ENCODE data around the gene MDP1.

MDP1 gene

DNA sequence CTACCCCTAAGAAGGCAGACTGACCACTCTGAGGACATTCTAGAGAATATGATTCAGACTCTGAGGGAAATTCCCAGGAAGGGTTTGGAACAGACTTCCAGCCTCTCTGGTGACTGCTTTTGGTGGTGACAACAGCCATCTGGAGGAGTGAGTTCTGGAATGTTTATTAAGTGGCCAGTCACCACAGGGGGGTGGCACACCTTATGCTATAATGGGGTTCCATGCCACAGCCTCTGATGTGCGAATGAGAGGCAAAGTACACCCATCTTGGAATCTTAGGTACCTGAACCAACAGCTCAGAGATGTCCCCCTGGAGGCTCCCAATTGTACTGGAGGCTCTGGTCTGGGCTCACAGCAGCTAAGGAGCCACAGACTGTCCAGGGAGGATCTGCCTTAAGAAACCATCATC, 36.0 kb upstream of the MDP1 start:
- TF ChIP-seq SIN3A (IDR thresholded peaks at IDR 0.05; ENCODE audit: borderline replicate concordance, insufficient read depth, low read length) (no peak), FOXP2 (optimal IDR thresholded peaks at IDR 0.05; ENCODE audit: borderline replicate concordance, extremely low read depth, extremely low read length, insufficient read depth) (no peak), TAF1 (IDR thresholded peaks at IDR 0.05; ENCODE audit: borderline replicate concordance, insufficient read depth, low read length) (no peak), POLR2AphosphoS5 (IDR thresholded peaks at IDR 0.05; ENCODE audit: low read depth, low read length) (no peak)
- TF ChIP-seq, protein P1, sequence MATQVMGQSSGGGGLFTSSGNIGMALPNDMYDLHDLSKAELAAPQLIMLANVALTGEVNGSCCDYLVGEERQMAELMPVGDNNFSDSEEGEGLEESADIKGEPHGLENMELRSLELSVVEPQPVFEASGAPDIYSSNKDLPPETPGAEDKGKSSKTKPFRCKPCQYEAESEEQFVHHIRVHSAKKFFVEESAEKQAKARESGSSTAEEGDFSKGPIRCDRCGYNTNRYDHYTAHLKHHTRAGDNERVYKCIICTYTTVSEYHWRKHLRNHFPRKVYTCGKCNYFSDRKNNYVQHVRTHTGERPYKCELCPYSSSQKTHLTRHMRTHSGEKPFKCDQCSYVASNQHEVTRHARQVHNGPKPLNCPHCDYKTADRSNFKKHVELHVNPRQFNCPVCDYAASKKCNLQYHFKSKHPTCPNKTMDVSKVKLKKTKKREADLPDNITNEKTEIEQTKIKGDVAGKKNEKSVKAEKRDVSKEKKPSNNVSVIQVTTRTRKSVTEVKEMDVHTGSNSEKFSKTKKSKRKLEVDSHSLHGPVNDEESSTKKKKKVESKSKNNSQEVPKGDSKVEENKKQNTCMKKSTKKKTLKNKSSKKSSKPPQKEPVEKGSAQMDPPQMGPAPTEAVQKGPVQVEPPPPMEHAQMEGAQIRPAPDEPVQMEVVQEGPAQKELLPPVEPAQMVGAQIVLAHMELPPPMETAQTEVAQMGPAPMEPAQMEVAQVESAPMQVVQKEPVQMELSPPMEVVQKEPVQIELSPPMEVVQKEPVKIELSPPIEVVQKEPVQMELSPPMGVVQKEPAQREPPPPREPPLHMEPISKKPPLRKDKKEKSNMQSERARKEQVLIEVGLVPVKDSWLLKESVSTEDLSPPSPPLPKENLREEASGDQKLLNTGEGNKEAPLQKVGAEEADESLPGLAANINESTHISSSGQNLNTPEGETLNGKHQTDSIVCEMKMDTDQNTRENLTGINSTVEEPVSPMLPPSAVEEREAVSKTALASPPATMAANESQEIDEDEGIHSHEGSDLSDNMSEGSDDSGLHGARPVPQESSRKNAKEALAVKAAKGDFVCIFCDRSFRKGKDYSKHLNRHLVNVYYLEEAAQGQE (IDR thresholded peaks at IDR 0.05; ENCODE audit: insufficient read depth in 1 of 2, low read depth in 2 of 2, low read length in 2 of 2): no peak

DNA sequence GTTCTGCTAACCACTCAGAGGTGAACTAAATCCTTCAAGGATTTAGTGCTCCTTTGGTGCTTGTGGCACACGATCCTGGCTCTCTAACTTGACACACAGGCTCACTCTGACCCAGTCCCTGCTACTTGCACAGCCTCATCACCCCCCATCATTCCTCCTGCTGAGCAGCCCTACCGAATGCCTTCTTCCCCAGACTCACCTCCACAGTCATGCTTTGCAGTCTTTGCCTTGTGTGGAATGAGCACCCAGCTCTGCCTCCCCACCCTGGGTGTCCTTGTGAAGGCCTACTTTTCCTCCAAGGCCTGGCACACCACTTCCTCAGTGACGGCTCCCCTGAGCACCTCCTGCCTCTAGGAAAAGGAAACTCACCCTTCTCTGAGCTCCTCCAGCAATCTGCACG, 34.5 kb upstream of the MDP1 start:
- TF ChIP-seq TAF1 (IDR thresholded peaks at IDR 0.05; ENCODE audit: borderline replicate concordance, insufficient read depth, low read length): no peak
- TF ChIP-seq SIN3A (IDR thresholded peaks at IDR 0.05; ENCODE audit: borderline replicate concordance, insufficient read depth, low read length): no peak

DNA sequence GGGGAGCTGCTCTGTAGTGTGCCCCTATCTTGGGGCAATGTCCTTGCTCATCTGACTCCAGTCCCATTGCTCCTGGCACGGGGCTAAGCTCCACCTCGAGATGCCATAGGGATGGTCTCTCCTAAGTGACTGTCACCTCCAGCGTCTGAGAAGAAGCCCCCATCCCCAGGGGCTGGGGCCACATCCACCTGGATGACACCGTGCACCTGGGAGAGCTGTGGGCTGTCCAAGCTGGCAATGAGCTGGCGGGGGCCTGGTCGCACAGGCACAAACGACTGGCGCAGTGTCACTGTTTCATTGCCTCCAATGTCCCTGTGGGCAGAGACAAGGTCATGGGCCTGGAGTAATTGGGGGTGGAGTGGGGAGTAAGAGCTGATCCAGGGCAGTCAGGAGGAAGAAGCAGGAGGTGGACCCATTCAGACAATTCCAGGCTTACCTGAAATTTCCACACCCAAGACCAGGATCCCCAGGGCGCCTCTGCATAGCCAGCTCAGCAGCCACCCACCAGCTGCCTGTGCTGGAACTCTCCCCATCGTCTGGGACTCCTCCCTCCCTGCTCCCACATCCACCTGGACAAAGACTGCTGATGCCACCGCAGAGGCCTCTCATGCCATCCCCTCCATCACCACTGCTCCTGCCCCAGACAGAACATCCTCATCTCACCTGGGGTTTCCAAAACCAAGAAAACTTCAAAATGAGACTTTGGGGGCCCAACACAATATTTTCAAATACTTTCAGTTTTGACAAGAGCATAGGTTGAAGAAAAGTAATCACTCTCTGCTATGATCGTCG, 33.6 kb upstream of the MDP1 start:
- TF ChIP-seq TAF1 (IDR thresholded peaks at IDR 0.05; ENCODE audit: borderline replicate concordance, insufficient read depth, low read length) (no peak), SIN3A (IDR thresholded peaks at IDR 0.05; ENCODE audit: borderline replicate concordance, insufficient read depth, low read length) (no peak), FOXP2 (optimal IDR thresholded peaks at IDR 0.05; ENCODE audit: borderline replicate concordance, extremely low read depth, extremely low read length, insufficient read depth) (no peak), POLR2AphosphoS5 (IDR thresholded peaks at IDR 0.05; ENCODE audit: low read depth, low read length) (no peak)
- TF ChIP-seq, protein P1 (IDR thresholded peaks at IDR 0.05; ENCODE audit: insufficient read depth in 1 of 2, low read depth in 2 of 2, low read length in 2 of 2): no peak

DNA sequence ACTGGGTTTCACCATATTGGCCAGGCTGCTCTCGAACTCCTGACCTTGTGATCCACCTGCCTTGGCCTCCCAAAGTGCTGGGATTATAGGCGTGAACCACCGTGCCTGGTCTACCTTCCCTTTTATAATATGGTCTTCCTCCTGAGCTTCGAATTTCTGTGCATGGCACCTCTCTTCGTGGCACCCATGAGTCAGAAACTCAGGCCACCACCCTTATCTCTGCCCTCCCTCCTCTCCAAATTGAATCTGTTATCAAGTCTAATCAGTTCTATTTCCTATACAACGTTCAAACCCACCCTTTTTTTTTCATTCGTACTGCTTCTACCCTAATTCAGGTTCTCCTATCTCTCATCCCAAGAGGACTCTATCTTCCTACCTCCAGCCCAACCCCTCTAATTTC, 31.6 kb upstream of the MDP1 start:
- TF ChIP-seq FOXP2 (optimal IDR thresholded peaks at IDR 0.05; ENCODE audit: borderline replicate concordance, extremely low read depth, extremely low read length, insufficient read depth) (no peak), SIN3A (IDR thresholded peaks at IDR 0.05; ENCODE audit: borderline replicate concordance, insufficient read depth, low read length) (no peak), POLR2AphosphoS5 (IDR thresholded peaks at IDR 0.05; ENCODE audit: low read depth, low read length) (no peak), TAF1 (IDR thresholded peaks at IDR 0.05; ENCODE audit: borderline replicate concordance, insufficient read depth, low read length) (no peak)
- TF ChIP-seq, protein P1 (IDR thresholded peaks at IDR 0.05; ENCODE audit: insufficient read depth in 1 of 2, low read depth in 2 of 2, low read length in 2 of 2): no peak

DNA sequence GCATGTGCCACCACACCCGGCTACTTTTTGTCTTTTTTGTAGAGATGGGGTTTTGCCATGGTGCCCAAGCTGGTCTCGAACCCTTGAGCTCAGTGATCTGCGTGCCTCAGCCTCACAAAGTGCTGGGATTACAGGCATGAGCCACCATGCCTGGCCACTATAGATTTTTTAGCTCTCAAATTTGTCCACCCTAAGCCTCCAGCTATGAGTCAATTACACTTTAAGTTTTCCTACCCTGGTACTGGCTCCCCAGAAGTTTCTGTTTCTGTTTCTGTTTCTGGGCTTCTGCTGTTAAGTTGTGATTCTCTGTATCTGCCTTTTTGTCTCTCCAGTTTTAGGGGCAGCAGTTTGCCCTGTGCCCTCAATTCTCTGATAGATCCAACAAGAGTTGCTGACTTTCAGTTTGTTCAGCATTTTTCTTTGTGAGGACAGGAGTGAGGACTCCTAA, 30.9 kb upstream of the MDP1 start:
- no peak for TF ChIP-seq POLR2AphosphoS5 (IDR thresholded peaks at IDR 0.05; ENCODE audit: low read depth, low read length)
- no peak for TF ChIP-seq TAF1 (IDR thresholded peaks at IDR 0.05; ENCODE audit: borderline replicate concordance, insufficient read depth, low read length)
- no peak for TF ChIP-seq SIN3A (IDR thresholded peaks at IDR 0.05; ENCODE audit: borderline replicate concordance, insufficient read depth, low read length)
- TF ChIP-seq, protein P1 (IDR thresholded peaks at IDR 0.05; ENCODE audit: insufficient read depth in 1 of 2, low read depth in 2 of 2, low read length in 2 of 2): no peak
- TF ChIP-seq FOXP2 (optimal IDR thresholded peaks at IDR 0.05; ENCODE audit: borderline replicate concordance, extremely low read depth, extremely low read length, insufficient read depth): no peak
